H1 (cell line): ENCODE results near the gene VARS2.

Source experiments
- EZH2 ChIP-seq: fragments of 200-600 bp; sonication (generic); IDR thresholded peaks from 2 replicates; pipeline ENCODE4 v1.7.1; 2012; ENCODE audit warnings: low read depth, mild to moderate bottlenecking, moderate library complexity, low read length, inconsistent platforms; ENCODE audit not compliant: severe bottlenecking
- ZNF274 ChIP-seq: IDR thresholded peaks from 2 replicates; pipeline ENCODE4 v1.7.0; 2012; ENCODE audit warnings: low read length, borderline replicate concordance; ENCODE audit errors: extremely low read depth
- TF ChIP-seq, protein P1 (sequence below), 3 experiments: IDR thresholded peaks; 1 replicate in 2 of 3; 2 replicates in 1 of 3; pipeline versions ENCODE4 v1.5.1 to v1.6.1; 2011; ENCODE audit warnings: low read length in 3 of 3, mild to moderate bottlenecking in 3 of 3, inconsistent platforms in 2 of 3, low read depth in 1 of 3, moderate library complexity in 1 of 3; ENCODE audit not compliant: insufficient read depth in 1 of 3; ENCODE audit errors: control extremely low read depth in 1 of 3
- TF ChIP-seq, protein P2 (sequence below): IDR thresholded peaks from 2 replicates; pipeline ENCODE4 v1.6.1; 2012; ENCODE audit warnings: low read length, inconsistent platforms

- TF ChIP-seq, protein P1, sequence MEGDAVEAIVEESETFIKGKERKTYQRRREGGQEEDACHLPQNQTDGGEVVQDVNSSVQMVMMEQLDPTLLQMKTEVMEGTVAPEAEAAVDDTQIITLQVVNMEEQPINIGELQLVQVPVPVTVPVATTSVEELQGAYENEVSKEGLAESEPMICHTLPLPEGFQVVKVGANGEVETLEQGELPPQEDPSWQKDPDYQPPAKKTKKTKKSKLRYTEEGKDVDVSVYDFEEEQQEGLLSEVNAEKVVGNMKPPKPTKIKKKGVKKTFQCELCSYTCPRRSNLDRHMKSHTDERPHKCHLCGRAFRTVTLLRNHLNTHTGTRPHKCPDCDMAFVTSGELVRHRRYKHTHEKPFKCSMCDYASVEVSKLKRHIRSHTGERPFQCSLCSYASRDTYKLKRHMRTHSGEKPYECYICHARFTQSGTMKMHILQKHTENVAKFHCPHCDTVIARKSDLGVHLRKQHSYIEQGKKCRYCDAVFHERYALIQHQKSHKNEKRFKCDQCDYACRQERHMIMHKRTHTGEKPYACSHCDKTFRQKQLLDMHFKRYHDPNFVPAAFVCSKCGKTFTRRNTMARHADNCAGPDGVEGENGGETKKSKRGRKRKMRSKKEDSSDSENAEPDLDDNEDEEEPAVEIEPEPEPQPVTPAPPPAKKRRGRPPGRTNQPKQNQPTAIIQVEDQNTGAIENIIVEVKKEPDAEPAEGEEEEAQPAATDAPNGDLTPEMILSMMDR (IDR thresholded peaks at IDR 0.05; ENCODE audit: control extremely low read depth in 1 of 3, insufficient read depth in 1 of 3, low read depth in 1 of 3, low read length in 3 of 3) = no peak
- TF ChIP-seq, protein P2, sequence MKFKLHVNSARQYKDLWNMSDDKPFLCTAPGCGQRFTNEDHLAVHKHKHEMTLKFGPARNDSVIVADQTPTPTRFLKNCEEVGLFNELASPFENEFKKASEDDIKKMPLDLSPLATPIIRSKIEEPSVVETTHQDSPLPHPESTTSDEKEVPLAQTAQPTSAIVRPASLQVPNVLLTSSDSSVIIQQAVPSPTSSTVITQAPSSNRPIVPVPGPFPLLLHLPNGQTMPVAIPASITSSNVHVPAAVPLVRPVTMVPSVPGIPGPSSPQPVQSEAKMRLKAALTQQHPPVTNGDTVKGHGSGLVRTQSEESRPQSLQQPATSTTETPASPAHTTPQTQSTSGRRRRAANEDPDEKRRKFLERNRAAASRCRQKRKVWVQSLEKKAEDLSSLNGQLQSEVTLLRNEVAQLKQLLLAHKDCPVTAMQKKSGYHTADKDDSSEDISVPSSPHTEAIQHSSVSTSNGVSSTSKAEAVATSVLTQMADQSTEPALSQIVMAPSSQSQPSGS = no peak
- TF ChIP-seq EZH2 (no peak), ZNF274 (no peak)
Observed at GRCh38 chr6:30889496-30889885, 24.5 kb upstream of the VARS2 start.
